KMS-11 (cell line): ENCODE results near the gene XKR3.

Experiments used
- H2AFZ ChIP-seq: fragments of 200-600 bp; sonication (generic); 2 replicates; pipeline ENCODE4 v1.6.1; 2016; ENCODE audit warnings: antibody characterized with exemption, mixed run types, low read depth
- H3K27ac ChIP-seq: fragments of 200-600 bp; sonication (generic); 2 replicates; pipeline ENCODE4 v1.6.1; 2016; ENCODE audit warnings: mild to moderate bottlenecking, mixed run types
- H3K27me3 ChIP-seq: fragments of 200-600 bp; sonication (generic); 2 replicates; pipeline ENCODE4 v1.6.1; 2017; ENCODE audit warnings: mild to moderate bottlenecking, low read depth, mixed run types, moderate library complexity; ENCODE audit not compliant: insufficient read depth
- H3K36me3 ChIP-seq: fragments of 200-600 bp; sonication (generic); 2 replicates; pipeline ENCODE4 v1.6.1; 2017; ENCODE audit warnings: mild to moderate bottlenecking, mixed run types; ENCODE audit not compliant: insufficient read depth
- H3K4me1 ChIP-seq: fragments of 200-600 bp; sonication (generic); 2 replicates; pipeline ENCODE4 v1.6.1; 2016; ENCODE audit warnings: mild to moderate bottlenecking, low read depth, mixed run types; ENCODE audit not compliant: poor library complexity, severe bottlenecking
- H3K4me2 ChIP-seq: fragments of 200-600 bp; sonication (generic); 2 replicates; pipeline ENCODE4 v1.7.0; 2016; ENCODE audit warnings: mild to moderate bottlenecking, mixed run types
- H3K4me3 ChIP-seq: fragments of 200-600 bp; sonication (generic); IDR thresholded peaks from 2 replicates; pipeline ENCODE4 v1.6.1; 2017; ENCODE audit warnings: low read depth, low read length, mixed read lengths; ENCODE audit not compliant: insufficient read depth
- H3K79me2 ChIP-seq: fragments of 200-600 bp; sonication (generic); 2 replicates; pipeline ENCODE4 v1.6.1; 2016; ENCODE audit warnings: low read depth, mixed run types; ENCODE audit not compliant: insufficient read depth
- H3K9ac ChIP-seq: fragments of 200-600 bp; sonication (generic); 2 replicates; pipeline ENCODE4 v1.6.1; 2016; ENCODE audit warnings: mild to moderate bottlenecking, mixed run types
- H4K20me1 ChIP-seq: fragments of 200-600 bp; sonication (generic); 2 replicates; pipeline ENCODE4 v1.6.1; 2016; ENCODE audit warnings: mild to moderate bottlenecking, mixed run types; ENCODE audit not compliant: insufficient read depth
- CTCF ChIP-seq: fragments of 200-600 bp; sonication (generic); conservative IDR thresholded peaks from 2 replicates; pipeline ENCODE4 v1.6.1; 2017; ENCODE audit warnings: low read depth, mild to moderate bottlenecking, antibody characterized with exemption, low read length, moderate library complexity, mixed read lengths

The XKR3 gene

GRCh38 chr22:16819249-16819648 is 6.0 kb downstream of the XKR3 start:
- H3K9ac ChIP-seq: no peak overlapping the region
- H3K27ac ChIP-seq: no peak overlapping the region
- H2AFZ ChIP-seq: no peak overlapping the region
- H3K4me1 ChIP-seq: no peaks in the 10 kb centered on the region
- H4K20me1 ChIP-seq: no peaks in the 10 kb centered on the region
- no peak for TF ChIP-seq CTCF
- H3K4me3 ChIP-seq: no peak overlapping the region
- H3K79me2 ChIP-seq: no peaks in the 10 kb centered on the region
- no peaks in the 10 kb centered on the region for H3K36me3 ChIP-seq
- H3K4me2 ChIP-seq: no peak overlapping the region
- no peaks in the 10 kb centered on the region for H3K27me3 ChIP-seq

GRCh38 chr22:16818538-16818937 is 6.7 kb downstream of the XKR3 start:
- Histone ChIP-seq H3K4me2 (no peak overlapping the region), H3K27ac (no peak overlapping the region)

DNA sequence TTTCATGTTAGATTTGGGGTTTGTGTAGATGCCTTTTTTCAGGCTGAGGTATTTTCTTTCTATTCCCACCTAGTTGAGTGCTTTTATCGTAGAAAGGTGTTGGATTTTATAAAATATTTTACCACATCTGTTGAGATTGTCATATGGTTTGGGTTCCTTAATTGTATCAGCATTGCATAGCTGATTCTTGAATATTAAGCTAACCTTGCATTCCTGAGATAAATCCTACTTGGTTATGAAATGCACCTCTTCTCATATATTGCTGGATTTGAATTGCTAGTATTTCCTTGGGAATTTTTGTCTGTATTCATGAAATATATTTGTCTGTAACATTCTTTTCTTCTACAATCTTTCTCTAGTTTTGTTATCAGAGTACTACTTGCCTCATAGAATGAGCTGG is 10.1 kb downstream of the XKR3 start:
- no peak overlapping the region for H3K4me2 ChIP-seq
- no peaks in the 10 kb centered on the region for H3K79me2 ChIP-seq
- no peak for TF ChIP-seq CTCF
- no peaks in the 10 kb centered on the region for H3K27me3 ChIP-seq
- no peaks in the 10 kb centered on the region for H4K20me1 ChIP-seq
- no peaks in the 10 kb centered on the region for H3K36me3 ChIP-seq
- no peaks in the 10 kb centered on the region for H3K4me1 ChIP-seq
- H3K9ac ChIP-seq: no peak overlapping the region
- no peak overlapping the region for H3K4me3 ChIP-seq
- no peak overlapping the region for H2AFZ ChIP-seq
- H3K27ac ChIP-seq: no peak overlapping the region

More at GRCh38 chr22:16818538-16818937, 6.7 kb downstream of the XKR3 start:
- Histone ChIP-seq H3K4me1 (no peaks in the 10 kb centered on the region), H2AFZ (no peak overlapping the region), H3K9ac (no peak overlapping the region), H3K79me2 (no peaks in the 10 kb centered on the region), H4K20me1 (no peaks in the 10 kb centered on the region), H3K27me3 (no peaks in the 10 kb centered on the region), H3K36me3 (no peaks in the 10 kb centered on the region), H3K4me3 (no peak overlapping the region)
- TF ChIP-seq CTCF: no peak

- H3K4me1 ChIP-seq: no peaks in the 10 kb centered on the region
- H2AFZ ChIP-seq: no peak overlapping the region
- H3K36me3 ChIP-seq: no peaks in the 10 kb centered on the region
- H3K9ac ChIP-seq: no peak overlapping the region
- no peak for TF ChIP-seq CTCF
- no peaks in the 10 kb centered on the region for H3K79me2 ChIP-seq
- H3K4me2 ChIP-seq: no peak overlapping the region
- H3K27me3 ChIP-seq: no peaks in the 10 kb centered on the region
- no peak overlapping the region for H3K27ac ChIP-seq
- H3K4me3 ChIP-seq: no peak overlapping the region
- H4K20me1 ChIP-seq: no peaks in the 10 kb centered on the region
Observed at GRCh38 chr22:16810188-16810802, 14.9 kb downstream of the XKR3 start.
